SK-N-SH (cell line): Measurements from ENCODE around the gene AMD1. TPM values are rescaled to one million over a fixed set of nuclear protein-coding genes. Genes with fewer than 3 reads are reported as not detected.

ENCODE experiments used
- CTCF ChIA-PET: fragments of 300-600, 350-600 bp; formaldehyde crosslinking; extraction: SDS; loops from one replicate; lab custom pipeline; 2021; lab: Yijun Ruan, JAX
- POLR2A ChIA-PET: fragments of 350-600 bp; sonication (Branson Sonifier 250); formaldehyde crosslinking; extraction: SDS; loops from one replicate; lab custom pipeline; 2020; ENCODE audit warnings: antibody characterized with exemption, inconsistent platforms; lab: Yijun Ruan, JAX
- DNase-seq: peaks from one replicate; pipeline ENCODE4 v3.0.0; 2012
- H2AFZ ChIP-seq: fragments of 200-600 bp; sonication (generic); 2 replicates; pipeline ENCODE4 v1.8.1; 2016; ENCODE audit warnings: antibody characterized with exemption, mild to moderate bottlenecking, low read depth
- H3F3A ChIP-seq: fragments of 200-600 bp; sonication (generic); replicated peaks from 2 replicates; pipeline ENCODE3; 2016; ENCODE audit warnings: antibody characterized with exemption, mild to moderate bottlenecking; ENCODE audit not compliant: insufficient read depth
- H3K27ac ChIP-seq, 2 experiments: fragments of 200-500 bp in 1 of 2; fragments of 200-600 bp in 1 of 2; sonication (Bioruptor generic) in 1 of 2; sonication (generic), shearing (Covaris generic) in 1 of 2; 2 replicates each; pipeline versions ENCODE4 v1.5.1 to v1.6.1; 2014 to 2016; ENCODE audit warnings: low read depth in 2 of 2, inconsistent platforms in 1 of 2, low read length in 1 of 2, mild to moderate bottlenecking in 1 of 2, mixed read lengths in 1 of 2
- H3K27me3 ChIP-seq: fragments of 200-600 bp; sonication (generic), shearing (Covaris generic); 2 replicates; pipeline ENCODE4 v1.6.1; 2016; ENCODE audit warnings: mixed run types; ENCODE audit not compliant: insufficient read depth
- H3K36me3 ChIP-seq, 2 experiments: fragments of 200-500 bp in 1 of 2; fragments of 200-600 bp in 1 of 2; sonication (Bioruptor generic) in 1 of 2; sonication (generic) in 1 of 2; replicated peaks in 1 of 2; 2 replicates each; pipeline versions ENCODE3 to v1.5.1; 2014 to 2016; ENCODE audit warnings: low read length in 1 of 2, mild to moderate bottlenecking in 1 of 2; ENCODE audit not compliant: insufficient read depth in 2 of 2, control insufficient read depth in 1 of 2
- H3K4me1 ChIP-seq, 2 experiments: fragments of 200-500 bp in 1 of 2; fragments of 200-600 bp in 1 of 2; sonication (Bioruptor generic) in 1 of 2; sonication (generic), shearing (Covaris generic) in 1 of 2; 2 replicates each; pipeline versions ENCODE4 v1.5.1 to v1.6.1; 2014 to 2016; ENCODE audit warnings: low read depth in 1 of 2, low read length in 1 of 2, mixed run types in 1 of 2; ENCODE audit not compliant: insufficient read depth in 2 of 2, control insufficient read depth in 1 of 2
- H3K4me2 ChIP-seq: fragments of 200-600 bp; sonication (generic), shearing (Covaris generic); 2 replicates; pipeline ENCODE4 v1.6.1; 2017; ENCODE audit warnings: mixed run types
- H3K4me3 ChIP-seq, 2 experiments: fragments of 200-500 bp in 1 of 2; fragments of 200-600 bp in 1 of 2; sonication (Bioruptor generic) in 1 of 2; sonication (generic), shearing (Covaris generic) in 1 of 2; 2 replicates each; pipeline versions ENCODE4 v1.5.1 to v1.8.1; 2014 to 2016; ENCODE audit warnings: low read depth in 2 of 2, inconsistent platforms in 1 of 2, low read length in 1 of 2, mild to moderate bottlenecking in 1 of 2, mixed read lengths in 1 of 2, moderate library complexity in 1 of 2
- H3K79me2 ChIP-seq: fragments of 200-600 bp; sonication (generic); 2 replicates; pipeline ENCODE4 v1.8.1; 2017; ENCODE audit warnings: mild to moderate bottlenecking; ENCODE audit not compliant: insufficient read depth
- H3K9ac ChIP-seq: fragments of 200-600 bp; sonication (generic); 2 replicates; pipeline ENCODE4 v1.6.1; 2017; ENCODE audit warnings: mixed run types
- H3K9me2 ChIP-seq: fragments of 200-600 bp; sonication (generic); 2 replicates; pipeline ENCODE4 v1.6.1; 2017; ENCODE audit warnings: mixed run types
- H3K9me3 ChIP-seq: fragments of 200-600 bp; sonication (generic); 2 replicates; pipeline ENCODE4 v1.6.1; 2017; ENCODE audit warnings: mixed run types, mild to moderate bottlenecking, moderate library complexity
- H4K20me1 ChIP-seq: fragments of 200-600 bp; sonication (generic); 2 replicates; pipeline ENCODE4 v1.6.1; 2017; ENCODE audit warnings: mild to moderate bottlenecking, mixed run types; ENCODE audit not compliant: insufficient read depth
- ELF1 ChIP-seq: IDR thresholded peaks from 2 replicates; pipeline ENCODE4 v1.4.0; 2012
- FOSL2 ChIP-seq: IDR thresholded peaks from 2 replicates; pipeline ENCODE4 v1.4.0; 2012; ENCODE audit warnings: low read depth, mild to moderate bottlenecking, moderate library complexity, borderline replicate concordance
- GATA2 ChIP-seq: sonication (generic); formaldehyde crosslinking; IDR thresholded peaks from 2 replicates; pipeline ENCODE4 v1.5.0; 2020; ENCODE audit warnings: mild to moderate bottlenecking, missing genetic modification reagents
- JUND ChIP-seq: IDR thresholded peaks from 2 replicates; pipeline ENCODE4 v1.4.0; 2012
- MEF2A ChIP-seq: IDR thresholded peaks from 2 replicates; pipeline ENCODE4 v1.4.0; 2012; ENCODE audit warnings: low read depth, borderline replicate concordance
- NFIC ChIP-seq: IDR thresholded peaks from 2 replicates; pipeline ENCODE4 v1.4.0; 2012; ENCODE audit warnings: borderline replicate concordance
- NRF1 ChIP-seq: IDR thresholded peaks from 2 replicates; pipeline ENCODE4 v1.6.1; 2012; ENCODE audit warnings: low read depth, mild to moderate bottlenecking, low read length
- RFX5 ChIP-seq: IDR thresholded peaks from 2 replicates; pipeline ENCODE4 v1.6.1; 2012; ENCODE audit warnings: mild to moderate bottlenecking, improper control_type of control experiment, low read length
- SIN3A ChIP-seq: IDR thresholded peaks from 2 replicates; pipeline ENCODE4 v1.6.1; 2012; ENCODE audit warnings: low read depth, mild to moderate bottlenecking, low read length, moderate library complexity, borderline replicate concordance
- TAF1 ChIP-seq: IDR thresholded peaks from 2 replicates; pipeline ENCODE4 v1.6.1; 2012; ENCODE audit warnings: low read depth, mild to moderate bottlenecking, low read length, moderate library complexity, borderline replicate concordance
- TEAD4 ChIP-seq: IDR thresholded peaks from 2 replicates; pipeline ENCODE4 v1.4.0; 2012; ENCODE audit warnings: mild to moderate bottlenecking, borderline replicate concordance; ENCODE audit not compliant: insufficient read depth
- WGBS: methylation state at CpG from one replicate; pipeline ENCODE4 v1.1.6; 2017; ENCODE audit warnings: low lambda C conversion rate; 5-methylcytosine and 5-hydroxymethylcytosine counted together
- polyA plus RNA-seq, 3 experiments: library from polyadenylated mRNA; depleted of rRNA; stranded (reverse); fragments of >200 nt; gene quantifications; 2 replicates each; pipeline ENCODE4 v1.2.3, GENCODE V29; 2012
- TF ChIP-seq, protein P1 (sequence below): fragments of 150-350 bp; IDR thresholded peaks from 2 replicates; pipeline ENCODE4 v1.6.1; 2017; ENCODE audit warnings: antibody characterized with exemption, low read length, low read depth, borderline replicate concordance
- TF ChIP-seq, protein P2 (sequence below): IDR thresholded peaks from 2 replicates; pipeline ENCODE4 v1.4.0; 2012; ENCODE audit warnings: low read depth, borderline replicate concordance
- TF ChIP-seq, protein P3 (sequence below): fragments of 200-600 bp; sonication (generic); IDR thresholded peaks from 2 replicates; pipeline ENCODE4 v1.6.1; 2017; ENCODE audit warnings: antibody characterized with exemption, mild to moderate bottlenecking, moderate library complexity

Gene AMD1
- polyA plus RNA-seq, 1 of the 3 experiments (the other 2 are of a cell fraction) = 21.1 TPM

DNA sequence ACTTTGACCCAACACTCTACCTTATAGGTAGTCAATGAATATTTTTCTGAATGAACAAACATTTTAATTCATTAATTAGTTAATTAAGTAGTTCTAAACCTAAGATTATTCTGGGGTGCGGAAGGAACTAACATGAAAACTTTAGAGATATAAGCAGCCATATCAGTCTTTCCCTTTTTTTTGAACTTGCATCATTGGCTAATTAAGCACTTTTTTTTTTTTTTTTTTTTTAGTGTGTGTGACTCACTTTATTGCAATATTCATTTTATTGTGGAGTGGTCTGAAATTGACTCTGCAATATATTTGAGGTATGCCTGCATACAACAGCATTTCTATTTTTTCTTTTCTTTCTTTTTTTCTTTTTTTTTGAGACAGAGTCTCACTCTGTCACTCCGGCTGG, 21.8 kb upstream of the AMD1 start:
- no peak overlapping the region for H3K9ac ChIP-seq
- TF ChIP-seq FOSL2 (no peak), RFX5 (no peak), TEAD4 (no peak), GATA2 (CRISPR knock-in tag) (no peak), MEF2A (no peak), SIN3A (no peak)
- H3K79me2 ChIP-seq = no peaks in the 10 kb centered on the region
- H3K9me2 ChIP-seq = no peaks in the 10 kb centered on the region
- H3K27ac ChIP-seq = no peak overlapping the region
- H4K20me1 ChIP-seq = no peaks in the 10 kb centered on the region
- POLR2A ChIA-PET = no interaction called here
- H3K36me3 ChIP-seq = no peaks in the 10 kb centered on the region
- no peak overlapping the region for H3K4me3 ChIP-seq
- peaks cover 3% of the 10 kb centered on the region for H3F3A ChIP-seq
- DNase-seq = no peak
- H3K4me1 ChIP-seq = no peaks in the 10 kb centered on the region
- H3K4me2 ChIP-seq = no peak overlapping the region
- CTCF ChIA-PET = no interaction called here
- whole genome bisulfite sequencing = 99% methylated on average over 2 of the region's 2 CpGs
- no peaks in the 10 kb centered on the region for H3K9me3 ChIP-seq
- H3K27me3 ChIP-seq = no peaks in the 10 kb centered on the region
- H2AFZ ChIP-seq = no peak overlapping the region

DNA sequence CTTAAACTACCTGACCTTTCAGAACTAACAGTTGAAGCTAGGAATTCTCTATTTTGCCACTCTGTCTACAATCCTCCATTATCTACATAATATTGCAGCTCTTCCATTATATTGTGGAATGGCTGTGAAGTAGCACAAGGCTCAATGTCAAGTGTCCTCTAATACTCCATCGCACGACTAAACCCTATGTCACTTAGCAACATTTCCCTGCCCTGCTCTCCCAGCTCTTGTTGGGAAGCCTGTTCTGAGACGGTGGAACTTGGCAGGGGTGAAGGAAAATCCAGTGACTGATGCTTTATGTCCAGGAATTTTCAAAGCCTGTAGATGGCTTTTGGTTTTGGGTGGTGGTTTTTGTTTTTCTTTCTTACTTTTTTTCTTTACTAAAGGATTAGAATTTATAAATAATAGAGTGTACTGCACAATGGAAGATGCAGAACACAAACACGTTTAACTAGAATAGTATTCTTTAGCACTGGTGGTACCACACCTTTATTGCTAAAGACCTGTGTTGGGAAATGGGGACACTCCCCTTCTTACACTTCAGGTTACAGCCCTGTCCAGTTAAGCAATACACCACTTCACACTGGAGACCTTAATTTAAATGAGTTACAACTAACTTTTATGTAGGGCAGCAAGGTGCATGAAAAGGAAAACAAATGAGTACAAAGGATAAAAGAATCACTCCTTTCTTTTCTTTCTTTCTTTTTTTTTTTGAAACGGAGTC, 20.7 kb upstream of the AMD1 start:
- H3K79me2 ChIP-seq = no peaks in the 10 kb centered on the region
- DNase-seq = no peak
- H2AFZ ChIP-seq = no peak overlapping the region
- no peaks in the 10 kb centered on the region for H4K20me1 ChIP-seq
- no peaks in the 10 kb centered on the region for H3K4me1 ChIP-seq
- TF ChIP-seq RFX5 (no peak), JUND (no peak), NRF1 (no peak), ELF1 (no peak), TAF1 (no peak), NFIC (no peak)
- TF ChIP-seq, protein P1, sequence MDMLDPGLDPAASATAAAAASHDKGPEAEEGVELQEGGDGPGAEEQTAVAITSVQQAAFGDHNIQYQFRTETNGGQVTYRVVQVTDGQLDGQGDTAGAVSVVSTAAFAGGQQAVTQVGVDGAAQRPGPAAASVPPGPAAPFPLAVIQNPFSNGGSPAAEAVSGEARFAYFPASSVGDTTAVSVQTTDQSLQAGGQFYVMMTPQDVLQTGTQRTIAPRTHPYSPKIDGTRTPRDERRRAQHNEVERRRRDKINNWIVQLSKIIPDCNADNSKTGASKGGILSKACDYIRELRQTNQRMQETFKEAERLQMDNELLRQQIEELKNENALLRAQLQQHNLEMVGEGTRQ = no peak
- TF ChIP-seq, protein P2, sequence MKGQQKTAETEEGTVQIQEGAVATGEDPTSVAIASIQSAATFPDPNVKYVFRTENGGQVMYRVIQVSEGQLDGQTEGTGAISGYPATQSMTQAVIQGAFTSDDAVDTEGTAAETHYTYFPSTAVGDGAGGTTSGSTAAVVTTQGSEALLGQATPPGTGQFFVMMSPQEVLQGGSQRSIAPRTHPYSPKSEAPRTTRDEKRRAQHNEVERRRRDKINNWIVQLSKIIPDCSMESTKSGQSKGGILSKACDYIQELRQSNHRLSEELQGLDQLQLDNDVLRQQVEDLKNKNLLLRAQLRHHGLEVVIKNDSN = no peak
- TF ChIP-seq, protein P3, sequence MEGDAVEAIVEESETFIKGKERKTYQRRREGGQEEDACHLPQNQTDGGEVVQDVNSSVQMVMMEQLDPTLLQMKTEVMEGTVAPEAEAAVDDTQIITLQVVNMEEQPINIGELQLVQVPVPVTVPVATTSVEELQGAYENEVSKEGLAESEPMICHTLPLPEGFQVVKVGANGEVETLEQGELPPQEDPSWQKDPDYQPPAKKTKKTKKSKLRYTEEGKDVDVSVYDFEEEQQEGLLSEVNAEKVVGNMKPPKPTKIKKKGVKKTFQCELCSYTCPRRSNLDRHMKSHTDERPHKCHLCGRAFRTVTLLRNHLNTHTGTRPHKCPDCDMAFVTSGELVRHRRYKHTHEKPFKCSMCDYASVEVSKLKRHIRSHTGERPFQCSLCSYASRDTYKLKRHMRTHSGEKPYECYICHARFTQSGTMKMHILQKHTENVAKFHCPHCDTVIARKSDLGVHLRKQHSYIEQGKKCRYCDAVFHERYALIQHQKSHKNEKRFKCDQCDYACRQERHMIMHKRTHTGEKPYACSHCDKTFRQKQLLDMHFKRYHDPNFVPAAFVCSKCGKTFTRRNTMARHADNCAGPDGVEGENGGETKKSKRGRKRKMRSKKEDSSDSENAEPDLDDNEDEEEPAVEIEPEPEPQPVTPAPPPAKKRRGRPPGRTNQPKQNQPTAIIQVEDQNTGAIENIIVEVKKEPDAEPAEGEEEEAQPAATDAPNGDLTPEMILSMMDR = no peak
- H3K4me2 ChIP-seq = no peak overlapping the region
- ChIA-PET CTCF (no interaction called here), POLR2A (no interaction called here)
- H3F3A ChIP-seq = peaks cover 3% of the 10 kb centered on the region
- H3K4me3 ChIP-seq = no peak overlapping the region
- no peak overlapping the region for H3K27ac ChIP-seq
- 87% methylated on average over 5 of the region's 5 CpGs for WGBS
- no peaks in the 10 kb centered on the region for H3K9me3 ChIP-seq
- no peaks in the 10 kb centered on the region for H3K9me2 ChIP-seq
- no peak overlapping the region for H3K9ac ChIP-seq
- no peaks in the 10 kb centered on the region for H3K27me3 ChIP-seq
- H3K36me3 ChIP-seq = no peaks in the 10 kb centered on the region
